NCI-H1092 (cell line): ENCODE results near the gene TCAP.

ENCODE experiments used
- DNase-seq: peaks from one replicate; lab custom pipeline; 2025; lab: John Stamatoyannopoulos, UW

TCAP gene

GRCh38 chr17:39629494-39629880, 35.7 kb upstream of the TCAP start:
- DNase-seq, result no peak

- DNase-seq, result no peak
Measured at GRCh38 chr17:39629898-39630297, 35.3 kb upstream of the TCAP start.

- no peak for DNase-seq
Measured at GRCh38 chr17:39631403-39631802, 33.7 kb upstream of the TCAP start.

- peak; percentile 62 for DNase-seq
Measured at GRCh38 chr17:39632153-39632941, 32.8 kb upstream of the TCAP start.

GRCh38 chr17:39633570-39634183, 31.5 kb upstream of the TCAP start:
- no peak for DNase-seq

- DNase-seq, result peak; percentile 16
Measured at GRCh38 chr17:39634384-39634871, 30.7 kb upstream of the TCAP start.

GRCh38 chr17:39635614-39636176, 29.5 kb upstream of the TCAP start:
- no peak for DNase-seq

GRCh38 chr17:39636587-39636926, 28.6 kb upstream of the TCAP start:
- no peak for DNase-seq

- peak; percentile 87 for DNase-seq
Measured at GRCh38 chr17:39636927-39637736, 28.0 kb upstream of the TCAP start, which contains the start of gene STARD3. TSS of gene STARD3 (plus strand) at chr17:39637144. CDS start at chr17:39653532, 16,388 bp downstream.

GRCh38 chr17:39638317-39638716, 26.8 kb upstream of the TCAP start:
- no peak for DNase-seq

GRCh38 chr17:39639043-39639442, 26.1 kb upstream of the TCAP start:
- DNase-seq, result no peak

- no peak for DNase-seq
Measured at GRCh38 chr17:39639566-39640458, 25.3 kb upstream of the TCAP start.

GRCh38 chr17:39640591-39641031, 24.5 kb upstream of the TCAP start:
- no peak for DNase-seq

- no peak for DNase-seq
Measured at GRCh38 chr17:39641097-39641496, 24.1 kb upstream of the TCAP start.

GRCh38 chr17:39641883-39642282, 23.3 kb upstream of the TCAP start:
- DNase-seq, result no peak

GRCh38 chr17:39642291-39643074, 22.7 kb upstream of the TCAP start:
- DNase-seq, result no peak

- DNase-seq, result no peak
Measured at GRCh38 chr17:39643271-39643670, 21.9 kb upstream of the TCAP start.

- DNase-seq, result no peak
Measured at GRCh38 chr17:39647256-39647655, 17.9 kb upstream of the TCAP start.

- DNase-seq, result no peak
Measured at GRCh38 chr17:39648616-39649366, 16.4 kb upstream of the TCAP start.

GRCh38 chr17:39650121-39650579, 15.0 kb upstream of the TCAP start:
- DNase-seq, result no peak
